Kidney glomerular epithelial cell (primary cell): ENCODE measurements around the gene CCNA2.

Experiments used
- DNase-seq: peaks from one replicate; lab custom pipeline; 2025; lab: John Stamatoyannopoulos, UW

The CCNA2 gene

GRCh38 chr4:121823505-121824170 lies at the start of gene CCNA2:
Gene CCNA2 (minus strand): TSS chr4:121823883. CDS start chr4:121823628, 255 bp downstream.
- peak; percentile 92 for DNase-seq

- peak; percentile 96 for DNase-seq
These were observed 46.4 kb upstream of the CCNA2 start, which contains the start of gene BBS7 for GRCh38 chr4:121869841-121870822. Gene BBS7 (minus strand): TSS chr4:121870474. CDS start chr4:121870313, 161 bp downstream.

GRCh38 chr4:121863799-121864198 lies 40.1 kb upstream of the CCNA2 start:
- DNase-seq = no peak

GRCh38 chr4:121861426-121861825 lies 37.7 kb upstream of the CCNA2 start:
- DNase-seq = no peak

GRCh38 chr4:121860121-121860520 lies 36.4 kb upstream of the CCNA2 start:
- no peak for DNase-seq

- no peak for DNase-seq
These were observed 27.7 kb upstream of the CCNA2 start for GRCh38 chr4:121851354-121851753.

- no peak for DNase-seq
These were observed 23.0 kb upstream of the CCNA2 start for GRCh38 chr4:121846662-121847061.

- DNase-seq = no peak
These were observed 19.2 kb upstream of the CCNA2 start for GRCh38 chr4:121842862-121843261.

- no peak for DNase-seq
These were observed 14.5 kb upstream of the CCNA2 start for GRCh38 chr4:121838136-121838535.

- no peak for DNase-seq
These were observed 5.8 kb upstream of the CCNA2 start for GRCh38 chr4:121829511-121829910.

- peak; percentile 56 for DNase-seq
These were observed 4.2 kb upstream of the CCNA2 start for GRCh38 chr4:121827853-121828252.

- DNase-seq = no peak
These were observed 1.3 kb upstream of the CCNA2 start for GRCh38 chr4:121824950-121825349.

- DNase-seq = no peak
These were observed 466 bp upstream of the CCNA2 start for GRCh38 chr4:121824171-121824527.

- no peak for DNase-seq
These were observed 733 bp downstream of the CCNA2 start for GRCh38 chr4:121822796-121823504.

- DNase-seq = no peak
These were observed 1.6 kb downstream of the CCNA2 start for GRCh38 chr4:121822047-121822446.

GRCh38 chr4:121819216-121819965 lies 4.3 kb downstream of the CCNA2 start:
- peak; percentile 49 for DNase-seq

GRCh38 chr4:121818215-121818614 lies 5.5 kb downstream of the CCNA2 start:
- DNase-seq = no peak

GRCh38 chr4:121817701-121818100 lies 6.0 kb downstream of the CCNA2 start:
- DNase-seq = no peak

GRCh38 chr4:121817006-121817405 lies 6.7 kb downstream of the CCNA2 start:
- no peak for DNase-seq

- no peak for DNase-seq
These were observed 8.9 kb downstream of the CCNA2 start for GRCh38 chr4:121814756-121815155.

GRCh38 chr4:121811122-121811521 lies 12.6 kb downstream of the CCNA2 start:
- no peak for DNase-seq

- DNase-seq = no peak
These were observed 17.3 kb downstream of the CCNA2 start for GRCh38 chr4:121806411-121806810.
